H1 (cell line): Measurements from ENCODE around the gene NOXO1. TPM values are rescaled to one million over a fixed set of nuclear protein-coding genes. Genes with fewer than 3 reads are reported as not detected.

Source experiments
- CTCF ChIA-PET: fragments of 300-600 bp; sonication (Branson Sonifier 250); formaldehyde crosslinking; loops from one replicate; lab custom pipeline; 2021; ENCODE audit not compliant: partially characterized antibody; lab: Charles Lee
- POLR2A ChIA-PET: fragments of 300-600 bp; sonication (Branson Sonifier 250); formaldehyde crosslinking; loops from one replicate; lab custom pipeline; 2021; ENCODE audit warnings: inconsistent platforms; ENCODE audit not compliant: partially characterized antibody; lab: Charles Lee
- DNase-seq, 2 experiments: peaks; one replicate each; pipeline versions ENCODE4 v3.0.0 to v3.0.0-alpha.2; 2010 to 2022; ENCODE audit warnings: low spot score in 2 of 2, low read depth in 1 of 2, mixed read lengths in 1 of 2
- FAIRE-seq: peaks from 2 replicates; lab custom pipeline; 2011; peaks lifted over from hg19 to GRCh38; lab: Jason Lieb, UNC
- H2AFZ ChIP-seq: 2 replicates; pipeline ENCODE4 v1.8.1; 2012; ENCODE audit warnings: low read length, inconsistent platforms
- H2AK5ac ChIP-seq: 2 replicates; pipeline ENCODE4 v1.6.1; 2013; ENCODE audit warnings: low read depth, low read length
- H2BK120ac ChIP-seq: replicated peaks from 2 replicates; pipeline ENCODE3; 2013; ENCODE audit warnings: low read depth, low read length, inconsistent platforms
- H2BK12ac ChIP-seq: 2 replicates; pipeline ENCODE4 v1.6.1; 2013; ENCODE audit warnings: low read depth, low read length
- H2BK15ac ChIP-seq: 2 replicates; pipeline ENCODE4 v1.6.1; 2013; ENCODE audit warnings: low read length
- H2BK20ac ChIP-seq: 2 replicates; pipeline ENCODE4 v1.6.1; 2013; ENCODE audit warnings: low read length
- H2BK5ac ChIP-seq: 2 replicates; pipeline ENCODE4 v1.6.1; 2013; ENCODE audit warnings: low read depth, low read length
- H3K14ac ChIP-seq: 2 replicates; pipeline ENCODE4 v1.6.1; 2013; ENCODE audit warnings: inconsistent platforms; ENCODE audit not compliant: insufficient read length
- H3K18ac ChIP-seq: 2 replicates; pipeline ENCODE4 v1.6.1; 2013; ENCODE audit warnings: low read length; ENCODE audit errors: extremely low read depth
- H3K23ac ChIP-seq: 2 replicates; pipeline ENCODE4 v1.6.1; 2013; ENCODE audit warnings: inconsistent platforms; ENCODE audit not compliant: insufficient read length
- H3K23me2 ChIP-seq: 2 replicates; pipeline ENCODE4 v1.6.1; 2013; ENCODE audit warnings: low read depth, low read length
- H3K27ac ChIP-seq: 2 replicates; pipeline ENCODE4 v1.6.1; 2011; ENCODE audit warnings: low read depth, low read length, inconsistent platforms
- H3K27me3 ChIP-seq, 4 experiments: replicated peaks in 1 of 4; 1 replicate in 1 of 4; 2 replicates in 3 of 4; pipeline versions ENCODE4 v1.6.1 to v1.8.1; 2011 to 2013; ENCODE audit warnings: low read length in 3 of 4, mild to moderate bottlenecking in 3 of 4, inconsistent platforms in 2 of 4, mixed read lengths in 2 of 4, moderate library complexity in 1 of 4; ENCODE audit not compliant: control insufficient read depth in 3 of 4, insufficient read depth in 3 of 4; ENCODE audit errors: extremely low read depth in 1 of 4
- H3K36me3 ChIP-seq, 4 experiments: 2 replicates each; pipeline versions ENCODE4 v1.6.1 to v1.8.1; 2011 to 2013; ENCODE audit warnings: mild to moderate bottlenecking in 4 of 4, low read length in 3 of 4, moderate library complexity in 2 of 4, control low read depth in 1 of 4, inconsistent platforms in 1 of 4; ENCODE audit not compliant: insufficient read depth in 4 of 4, control insufficient read depth in 2 of 4
- H3K4ac ChIP-seq: replicated peaks from 2 replicates; pipeline ENCODE3; 2013; ENCODE audit warnings: low read length, low read depth, mixed read lengths, inconsistent platforms; ENCODE audit not compliant: insufficient read length
- H3K4me1 ChIP-seq, 4 experiments: replicated peaks in 1 of 4; 1 replicate in 1 of 4; 2 replicates in 3 of 4; pipeline versions ENCODE4 v1.6.1 to v1.8.1; 2011 to 2013; ENCODE audit warnings: low read length in 3 of 4, inconsistent platforms in 2 of 4, mixed read lengths in 1 of 4; ENCODE audit not compliant: insufficient read depth in 4 of 4, control insufficient read depth in 3 of 4
- H3K4me2 ChIP-seq, 2 experiments: 2 replicates each; pipeline versions ENCODE4 v1.6.1 to v1.8.1; 2011 to 2013; ENCODE audit warnings: low read depth in 2 of 2, low read length in 2 of 2, control low read depth in 1 of 2, inconsistent platforms in 1 of 2, mild to moderate bottlenecking in 1 of 2; ENCODE audit not compliant: insufficient read depth in 1 of 2
- H3K4me3 ChIP-seq, 4 experiments: fragments of 200-600, 300-600 bp in 1 of 4; sonication (generic), shearing (Covaris generic), sonication (Bioruptor Twin) in 1 of 4; 2 replicates each; pipeline versions ENCODE4 v1.5.1 to v1.8.1; 2011 to 2016; ENCODE audit warnings: low read length in 4 of 4, low read depth in 3 of 4, control low read depth in 2 of 4, inconsistent platforms in 2 of 4, mild to moderate bottlenecking in 2 of 4, mixed read lengths in 1 of 4, moderate library complexity in 1 of 4; ENCODE audit not compliant: insufficient read depth in 2 of 4; ENCODE audit errors: extremely low read depth in 1 of 4
- H3K56ac ChIP-seq: replicated peaks from 2 replicates; pipeline ENCODE3; 2013; ENCODE audit warnings: low read depth, mild to moderate bottlenecking, mixed read lengths, low read length, inconsistent platforms; ENCODE audit not compliant: insufficient read length
- H3K79me1 ChIP-seq: 2 replicates; pipeline ENCODE4 v1.6.1; 2013; ENCODE audit warnings: low read depth, low read length, control low read depth
- H3K79me2 ChIP-seq, 2 experiments: 2 replicates each; pipeline versions ENCODE4 v1.6.1 to v1.8.1; 2012 to 2013; ENCODE audit warnings: low read length in 2 of 2, mild to moderate bottlenecking in 2 of 2, inconsistent platforms in 1 of 2; ENCODE audit not compliant: insufficient read depth in 2 of 2, control insufficient read depth in 1 of 2
- H3K9ac ChIP-seq, 4 experiments: replicated peaks in 1 of 4; 1 replicate in 1 of 4; 2 replicates in 3 of 4; pipeline versions ENCODE4 v1.6.1 to v1.8.1; 2011 to 2013; ENCODE audit warnings: low read depth in 3 of 4, low read length in 3 of 4, control low read depth in 2 of 4, mild to moderate bottlenecking in 2 of 4, moderate library complexity in 2 of 4, inconsistent platforms in 1 of 4; ENCODE audit errors: extremely low read depth in 1 of 4
- H3K9me3 ChIP-seq, 2 experiments: 2 replicates each; pipeline versions ENCODE4 v1.6.1 to v1.8.1; 2012 to 2013; ENCODE audit warnings: mild to moderate bottlenecking in 2 of 2, moderate library complexity in 2 of 2, control low read depth in 1 of 2, inconsistent platforms in 1 of 2, low read depth in 1 of 2, low read length in 1 of 2, mixed read lengths in 1 of 2; ENCODE audit not compliant: insufficient read depth in 2 of 2
- H4K20me1 ChIP-seq, 2 experiments: replicated peaks in 1 of 2; 2 replicates each; pipeline versions ENCODE3 to v1.8.1; 2011 to 2013; ENCODE audit warnings: inconsistent platforms in 2 of 2, low read length in 2 of 2, mild to moderate bottlenecking in 1 of 2; ENCODE audit not compliant: insufficient read depth in 2 of 2, control insufficient read depth in 1 of 2
- H4K5ac ChIP-seq: 2 replicates; pipeline ENCODE4 v1.6.1; 2013; ENCODE audit warnings: low read length, low read depth, mixed read lengths, inconsistent platforms; ENCODE audit not compliant: insufficient read length
- H4K8ac ChIP-seq: 2 replicates; pipeline ENCODE4 v1.8.0; 2013; ENCODE audit warnings: mild to moderate bottlenecking, moderate library complexity, low read length, inconsistent platforms; ENCODE audit not compliant: insufficient read depth; ENCODE audit errors: extremely low read depth
- H4K91ac ChIP-seq: replicated peaks from 2 replicates; pipeline ENCODE3; 2013; ENCODE audit warnings: low read length, mixed read lengths, inconsistent platforms; ENCODE audit not compliant: insufficient read length
- CHD1 ChIP-seq: IDR thresholded peaks from 2 replicates; pipeline ENCODE4 v1.6.1; 2012; ENCODE audit warnings: low read depth, low read length, improper control_type of control experiment
- FOSL1 ChIP-seq: IDR thresholded peaks from 2 replicates; pipeline ENCODE4 v1.6.1; 2011; ENCODE audit warnings: mild to moderate bottlenecking, low read depth, low read length, moderate library complexity; ENCODE audit not compliant: insufficient read depth
- KDM5A ChIP-seq: fragments of 200-600 bp; IDR thresholded peaks from 2 replicates; pipeline ENCODE4 v1.7.1; 2012; ENCODE audit warnings: mild to moderate bottlenecking, low read length, inconsistent platforms, mixed read lengths
- MAFK ChIP-seq: IDR thresholded peaks from 2 replicates; pipeline ENCODE4 v1.6.1; 2012; ENCODE audit warnings: low read depth, mild to moderate bottlenecking, improper control_type of control experiment, low read length
- SIRT6 ChIP-seq: IDR thresholded peaks from one replicate; pipeline ENCODE4 v1.7.1; 2012; ENCODE audit warnings: low read length, inconsistent platforms
- TAF7 ChIP-seq: optimal IDR thresholded peaks from 2 replicates; pipeline ENCODE3; 2011; ENCODE audit warnings: low read depth, mild to moderate bottlenecking, inconsistent platforms, low read length, moderate library complexity, borderline replicate concordance
- USF2 ChIP-seq: IDR thresholded peaks from 2 replicates; pipeline ENCODE4 v1.6.1; 2011; ENCODE audit warnings: low read length, improper control_type of control experiment
- ZNF274 ChIP-seq: IDR thresholded peaks from 2 replicates; pipeline ENCODE4 v1.7.0; 2012; ENCODE audit warnings: low read length, borderline replicate concordance; ENCODE audit errors: extremely low read depth
- WGBS, 2 experiments: shearing (Covaris generic) in 1 of 2; methylation state at CpG; one replicate each; pipeline versions ENCODE4 v1.1.6 to v1.1.7; 2013 to 2015; ENCODE audit warnings: low lambda C conversion rate in 2 of 2, mixed read lengths in 2 of 2, inconsistent platforms in 1 of 2, low coverage in 1 of 2, missing lambda C conversion rate in 1 of 2; ENCODE audit not compliant: insufficient replicate concordance in 2 of 2, insufficient coverage in 1 of 2, insufficient read length in 1 of 2; ENCODE audit errors: extremely low coverage in 1 of 2, missing lambda C conversion rate in 1 of 2; 5-methylcytosine and 5-hydroxymethylcytosine counted together
- polyA plus RNA-seq, 7 experiments: library from polyadenylated mRNA; depleted of rRNA in 3 of 7; stranded (reverse) in 5 of 7; unstranded in 2 of 7; fragments of >200 nt in 5 of 7; fragments of 200-250 nt in 2 of 7; gene quantifications; 1 replicate in 5 of 7; 2 replicates in 1 of 7; 4 replicates in 1 of 7; pipeline versions ENCODE4 v1.2.1 to v1.2.3, GENCODE V29; 2011 to 2013; ENCODE audit warnings: missing spikeins in 2 of 7, mixed read lengths in 2 of 7
- total RNA-seq: library from RNA; stranded (reverse); fragmentation: NEBNext Ultra II Directional; extraction: Animal tissue kit (Norgen Biotek cat#: 25700); gene quantifications from 2 replicates; pipeline ENCODE4 v1.2.1, GENCODE V29; 2021
- TF ChIP-seq, protein P1 (sequence below): IDR thresholded peaks from 2 replicates; pipeline ENCODE4 v1.6.1; 2012; ENCODE audit warnings: low read length, inconsistent platforms

NOXO1 gene
- total and polyA plus RNA-seq, 2 of the 8 experiments (the other 6 are each of a cell fraction or from before 2014, with no cell fraction given), result 1.3 to 2.5 TPM

DNA sequence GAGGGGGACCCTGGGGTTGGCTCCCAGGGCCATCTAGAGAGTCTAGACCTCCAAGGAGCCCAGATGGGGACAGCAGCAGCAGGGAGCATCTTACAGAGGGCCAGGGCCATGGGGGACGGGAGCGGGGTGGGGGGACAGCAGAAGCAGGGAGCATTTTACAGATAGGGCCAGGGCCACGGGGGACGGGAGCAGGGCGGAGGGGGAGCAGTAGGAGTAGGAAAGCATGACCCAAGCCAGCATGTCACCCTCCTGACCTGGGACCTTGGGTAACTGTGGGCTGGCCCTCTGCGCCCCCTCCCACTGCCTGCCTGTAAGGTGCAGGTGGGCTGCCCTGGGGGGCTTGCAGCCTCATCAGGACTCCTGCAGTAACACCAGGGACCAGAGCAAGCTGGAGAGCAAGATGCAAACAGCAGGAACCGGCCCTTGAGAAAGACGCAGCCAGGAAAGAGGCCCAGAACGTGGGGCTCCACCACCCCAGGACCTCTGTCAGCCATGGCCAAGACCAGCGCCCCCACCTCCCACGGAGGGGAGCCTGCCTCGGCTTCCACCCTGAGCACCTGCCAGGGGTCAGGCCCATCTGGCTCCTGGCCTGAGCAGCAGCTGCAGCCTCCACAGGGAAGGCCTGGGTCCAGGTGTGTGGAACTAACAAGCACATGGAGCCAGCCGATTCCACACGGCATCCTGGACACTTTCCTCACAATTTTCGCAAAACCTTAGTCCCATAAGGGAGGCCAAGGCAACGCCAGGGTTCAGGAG, 26.0 kb upstream of the NOXO1 start:
- ChIA-PET POLR2A (interaction anchor here (1.1 to 4.7 kb wide), 9 partner anchors 10 to 148 kb away, joined by 3 to 37 read pairs (median 5); partner anchors contain the start of genes NPW, RNF151, RPS2 and TRAF7), CTCF (interaction anchor here (0.8 to 2.8 kb wide), 10 partner anchors 9 to 140 kb away, joined by 3 to 7 read pairs (median 6); partner anchors contain the start of genes NHERF2 and NPW)
- no peak overlapping the region for H3K9ac ChIP-seq
- no peak for TF ChIP-seq FOSL1
- TF ChIP-seq MAFK, result no peak
- TF ChIP-seq ZNF274, result no peak
- no peak for TF ChIP-seq TAF7
- TF ChIP-seq, protein P1, sequence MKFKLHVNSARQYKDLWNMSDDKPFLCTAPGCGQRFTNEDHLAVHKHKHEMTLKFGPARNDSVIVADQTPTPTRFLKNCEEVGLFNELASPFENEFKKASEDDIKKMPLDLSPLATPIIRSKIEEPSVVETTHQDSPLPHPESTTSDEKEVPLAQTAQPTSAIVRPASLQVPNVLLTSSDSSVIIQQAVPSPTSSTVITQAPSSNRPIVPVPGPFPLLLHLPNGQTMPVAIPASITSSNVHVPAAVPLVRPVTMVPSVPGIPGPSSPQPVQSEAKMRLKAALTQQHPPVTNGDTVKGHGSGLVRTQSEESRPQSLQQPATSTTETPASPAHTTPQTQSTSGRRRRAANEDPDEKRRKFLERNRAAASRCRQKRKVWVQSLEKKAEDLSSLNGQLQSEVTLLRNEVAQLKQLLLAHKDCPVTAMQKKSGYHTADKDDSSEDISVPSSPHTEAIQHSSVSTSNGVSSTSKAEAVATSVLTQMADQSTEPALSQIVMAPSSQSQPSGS, result no peak
- TF ChIP-seq KDM5A, result no peak
- no peak for TF ChIP-seq SIRT6
- no peak for TF ChIP-seq CHD1
- no peak for TF ChIP-seq USF2

More for the DNA sequence above, 26.0 kb upstream of the NOXO1 start:
- Histone ChIP-seq H3K56ac (no peak overlapping the region), H2BK15ac (no peak overlapping the region), H4K5ac (no peak overlapping the region), H3K4me1 (peaks cover 3 to 38% (median 22%) of the 10 kb centered on the region in 4 experiments), H3K27ac (no peak overlapping the region), H2AFZ (no peak overlapping the region), H3K14ac (no peak overlapping the region), H3K27me3 (no peaks in the 10 kb centered on the region), H3K9me3 (no peaks in the 10 kb centered on the region), H3K4me3 (no peak overlapping the region), H2BK5ac (no peak overlapping the region), H3K23ac (no peak overlapping the region), H3K79me1 (peaks cover 9% of the 10 kb centered on the region; the same call in 1 of the 2 replicates), H3K4ac (no peak overlapping the region), H4K20me1 (peaks cover 23 to 54% of the 10 kb centered on the region in 2 experiments), H3K4me2 (peak overlapping the region in 1 of 2 experiments; percentile 92; a peak in 1 of 4 replicates), H3K18ac (no peak overlapping the region), H4K91ac (no peak overlapping the region), H4K8ac (no peak overlapping the region), H2BK12ac (no peak overlapping the region), H3K23me2 (peaks cover 12% of the 10 kb centered on the region; the same call in 1 of the 2 replicates), H2BK120ac (no peak overlapping the region), H2AK5ac (no peak overlapping the region), H2BK20ac (no peak overlapping the region), H3K79me2 (peaks cover 22 to 52% of the 10 kb centered on the region in 2 experiments; a peak in 3 of 4 replicates), H3K36me3 (peaks cover under 1 to 11% (median 6%) of the 10 kb centered on the region in 4 experiments; a peak in 6 of 8 replicates)
- 88% methylated on average over 10 of the region's 16 CpGs; no CpG with 5 or more reads in 1 of the 2 experiments for WGBS, 2 experiments
- FAIRE-seq (no peak), DNase-seq (no peak)
